DMS53 (cell line): Measurements from ENCODE around the gene ABCC4.

ENCODE experiments used
- DNase-seq: peaks from one replicate; lab custom pipeline; 2025; lab: John Stamatoyannopoulos, UW

ABCC4 gene

DNA sequence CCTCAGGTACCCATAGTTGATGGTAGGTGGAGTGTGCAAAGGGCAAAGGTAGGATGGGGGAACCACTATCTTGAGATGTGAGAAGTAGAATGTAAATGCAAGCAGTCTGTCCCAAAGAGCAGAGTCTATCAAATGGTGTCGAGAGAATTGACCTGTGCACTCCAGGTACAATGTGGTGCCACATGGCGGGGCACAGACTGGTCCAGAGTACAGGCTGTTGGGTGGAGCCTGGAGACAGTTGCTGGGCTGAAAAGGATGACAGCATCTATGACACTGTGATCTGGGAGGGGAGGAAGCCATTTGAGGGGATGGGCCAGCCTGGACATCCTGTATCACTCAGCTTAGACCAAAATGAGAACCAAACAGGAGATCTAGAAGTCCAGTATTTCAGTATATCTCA lies 180.6 kb downstream of the ABCC4 start:
- DNase-seq: no peak

DNA sequence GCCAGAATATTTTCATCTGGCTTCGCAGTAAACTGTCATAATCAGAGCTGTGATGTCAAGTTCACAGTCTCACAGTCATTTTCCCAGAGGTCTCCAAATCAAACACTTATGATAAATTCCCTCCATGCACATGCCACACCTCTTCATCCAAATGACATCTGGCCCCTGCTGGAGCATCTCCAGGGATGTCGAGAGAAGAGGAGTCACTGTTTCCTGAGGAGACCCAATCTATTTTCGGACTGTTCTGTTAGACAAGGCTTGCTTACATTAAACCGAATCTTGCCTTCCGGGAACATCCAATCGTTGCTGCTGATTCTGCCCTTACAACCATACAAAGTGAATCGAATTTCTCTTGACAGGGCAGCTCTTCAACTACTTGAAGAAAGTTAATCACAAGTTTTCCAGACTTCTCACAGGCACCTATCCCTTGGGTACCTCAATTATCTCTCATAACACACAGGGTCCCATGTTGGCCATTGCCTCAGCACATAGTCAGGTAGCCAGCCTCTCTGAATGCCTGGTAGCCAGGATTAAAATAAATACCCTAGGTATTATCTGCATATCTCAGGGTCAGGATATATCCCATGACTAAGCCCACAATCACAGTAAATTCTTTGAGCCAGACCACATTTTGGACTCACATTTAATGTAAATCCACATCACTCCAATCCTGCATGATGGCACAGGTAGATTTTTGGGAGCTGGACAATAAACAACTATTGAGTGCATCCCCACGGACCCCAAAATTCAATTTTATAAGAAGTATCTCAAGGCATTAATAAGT lies 182.5 kb downstream of the ABCC4 start:
- DNase-seq: no peak

DNA sequence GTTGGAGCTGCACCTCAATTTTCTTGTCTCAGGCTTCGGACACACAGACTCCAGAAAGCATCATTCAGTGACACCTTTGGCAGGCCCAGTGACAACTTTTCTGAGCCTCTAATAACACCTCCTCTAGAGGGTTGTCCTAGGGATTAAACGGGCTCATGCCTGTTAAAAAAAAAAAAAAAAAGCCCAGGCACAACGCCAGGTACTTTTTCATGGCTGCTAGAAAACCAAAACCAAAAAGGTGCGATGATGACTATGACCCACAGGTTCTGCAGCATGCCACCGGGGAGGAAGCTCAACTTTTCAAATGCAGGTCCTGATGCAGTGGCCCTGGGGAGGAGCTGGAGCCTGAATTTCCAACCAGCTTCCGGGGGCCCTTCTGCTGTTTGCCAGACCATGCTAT lies 184.2 kb downstream of the ABCC4 start:
- DNase-seq: peak; percentile 19

DNA sequence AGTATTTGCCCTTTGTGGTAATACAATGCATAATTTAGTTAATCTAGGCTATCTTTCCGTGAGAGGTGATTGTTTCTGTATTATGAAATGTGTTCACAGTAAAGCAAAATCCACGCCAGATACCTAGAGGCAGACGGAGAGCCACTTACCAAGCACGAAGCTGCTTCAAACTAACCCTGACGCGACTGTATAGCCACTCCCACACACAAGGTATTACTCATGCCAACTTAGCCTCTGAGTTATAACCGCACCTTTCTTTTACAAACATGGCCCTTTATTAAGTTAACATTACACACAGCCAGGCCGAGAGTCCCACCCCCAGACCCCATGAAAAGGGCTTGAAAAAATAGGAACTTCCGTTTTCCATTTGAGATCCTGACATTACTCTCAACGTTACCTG lies 185.7 kb downstream of the ABCC4 start:
- DNase-seq: no peak

DNA sequence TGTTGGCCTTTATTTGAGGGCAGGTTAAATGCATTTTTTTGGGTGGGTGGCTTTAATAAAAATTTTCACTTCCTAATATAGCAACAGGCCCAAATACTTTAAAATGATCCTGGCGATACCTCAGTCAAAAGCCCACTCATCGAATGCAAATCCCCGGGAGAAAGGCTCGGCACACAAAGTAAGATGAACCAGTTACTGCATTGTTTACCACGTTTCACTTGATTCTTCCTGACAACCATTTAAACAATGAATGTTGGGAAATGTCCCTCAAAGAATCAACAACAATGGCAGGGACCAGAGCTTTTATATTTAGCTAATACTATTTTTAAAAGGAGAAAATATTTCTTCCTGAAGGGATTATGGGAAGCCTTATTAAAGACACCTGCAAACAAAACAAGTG lies 187.7 kb downstream of the ABCC4 start:
- DNase-seq: no peak

DNA sequence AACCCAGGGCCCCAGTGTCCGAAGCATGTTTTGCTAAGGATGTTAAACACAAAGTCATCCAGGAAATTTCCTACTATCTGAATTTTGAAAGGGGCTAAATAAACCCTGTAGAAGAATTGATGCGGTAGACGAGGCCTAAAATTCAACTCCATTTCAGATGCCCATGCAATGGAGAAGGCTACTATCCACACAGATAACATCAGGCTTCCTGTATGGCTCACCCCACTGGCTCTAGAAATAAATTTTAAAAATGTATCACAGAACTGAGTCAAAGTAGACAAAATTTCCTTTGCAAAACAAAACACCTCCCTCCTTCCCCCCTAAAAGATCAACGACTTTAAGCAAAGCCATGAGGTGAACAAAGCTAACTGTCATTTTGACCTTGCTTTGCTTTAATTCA lies 188.4 kb downstream of the ABCC4 start:
- no peak for DNase-seq

DNA sequence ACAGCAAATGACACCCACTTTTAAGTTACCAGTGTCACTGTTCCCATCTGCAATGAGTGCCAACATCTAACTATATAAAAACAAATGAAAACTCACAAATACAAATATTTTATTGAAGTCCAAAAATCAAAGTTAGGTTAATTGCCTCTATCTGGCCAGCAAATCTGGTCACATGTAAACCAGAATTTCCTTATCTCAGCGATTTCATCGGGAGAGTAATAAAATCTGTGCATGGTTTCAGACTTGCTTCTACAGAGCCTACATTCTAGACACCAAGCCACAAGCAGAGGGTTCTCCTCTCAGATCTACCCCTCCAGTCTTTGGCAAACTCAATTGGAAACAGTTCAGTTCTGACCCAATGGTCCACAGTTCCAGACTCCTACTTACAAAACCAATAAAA lies 189.6 kb downstream of the ABCC4 start:
- no peak for DNase-seq

DNA sequence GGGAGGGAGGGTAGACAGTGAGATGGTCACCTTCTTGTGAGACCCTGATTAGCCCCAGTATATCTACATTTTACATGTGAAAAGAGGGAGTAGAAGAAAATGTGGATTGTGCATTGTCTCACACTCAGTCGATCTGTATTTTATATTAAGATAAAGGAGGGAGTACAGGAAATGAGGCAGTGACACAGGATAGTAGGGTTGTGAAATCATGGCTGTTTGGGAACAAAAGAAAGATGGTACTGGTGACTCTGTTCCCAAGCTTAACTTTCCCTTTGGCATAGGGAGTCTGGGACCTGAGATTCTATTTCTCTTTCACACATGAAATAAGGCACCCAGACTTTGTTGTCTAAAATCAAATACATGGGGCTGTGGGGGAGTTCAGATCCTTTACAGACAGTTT lies 194.7 kb downstream of the ABCC4 start:
- no peak for DNase-seq

DNA sequence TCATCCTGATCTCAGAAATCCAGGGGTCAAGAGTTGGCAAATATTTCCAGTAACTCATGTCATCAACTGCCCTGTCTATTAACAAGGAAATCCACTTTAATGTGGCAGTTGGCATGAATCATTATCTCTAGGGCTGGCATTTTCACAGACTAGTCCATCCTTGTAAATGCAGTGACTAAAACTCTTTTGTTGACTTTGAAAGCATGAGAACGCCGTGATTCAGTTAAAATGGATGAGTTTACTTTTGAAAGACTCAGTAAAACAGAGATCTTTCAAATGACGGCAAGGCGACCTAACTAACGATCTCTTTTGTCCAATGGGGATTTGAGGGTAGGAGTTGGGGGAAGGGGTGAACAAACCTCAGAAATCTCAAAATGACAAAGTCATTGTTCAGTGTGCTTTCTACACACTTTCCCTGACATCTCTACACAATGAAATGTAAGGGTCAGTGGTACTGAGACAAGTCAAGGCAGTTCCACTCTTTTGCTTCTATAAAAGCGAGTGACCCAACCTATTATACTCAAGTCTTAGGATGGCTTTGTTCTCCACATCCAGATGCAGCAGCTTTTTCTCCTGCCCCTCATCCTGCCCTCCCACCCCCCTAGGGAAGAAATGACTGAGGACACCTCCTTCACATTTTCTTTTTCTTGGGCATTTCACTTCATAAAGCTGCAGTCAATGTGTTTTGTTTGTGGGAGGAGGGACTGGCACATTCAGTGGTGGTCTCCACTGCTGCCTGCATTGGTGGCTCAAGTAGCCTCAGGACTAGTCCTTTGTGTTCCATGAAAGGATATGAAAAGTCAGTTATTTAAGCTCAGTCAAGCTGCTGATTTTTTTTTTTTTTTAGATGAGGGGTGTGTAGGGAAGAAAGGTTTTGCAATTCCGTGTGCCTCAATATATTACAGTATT lies 200.5 kb downstream of the ABCC4 start:
- DNase-seq: peak; percentile 55

DNA sequence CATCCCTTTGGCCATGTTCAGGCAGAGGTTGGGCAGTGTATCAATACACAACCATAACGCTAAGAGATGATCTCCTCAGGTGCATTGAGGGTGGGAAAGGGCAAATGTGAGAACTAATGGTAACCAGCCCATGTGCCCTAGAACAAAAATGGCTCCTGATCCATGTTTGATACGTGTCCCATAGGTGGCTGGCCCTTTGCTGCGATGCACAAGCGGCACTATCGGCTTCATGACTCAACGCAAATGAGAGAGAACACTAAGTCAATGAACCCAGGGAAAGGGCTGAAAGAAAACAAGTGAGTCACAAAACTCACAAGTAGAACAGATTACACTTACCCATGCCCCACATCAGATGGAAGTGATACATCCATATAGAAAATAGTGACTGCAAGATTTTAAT lies 201.7 kb downstream of the ABCC4 start:
- peak; percentile 55 for DNase-seq

DNA sequence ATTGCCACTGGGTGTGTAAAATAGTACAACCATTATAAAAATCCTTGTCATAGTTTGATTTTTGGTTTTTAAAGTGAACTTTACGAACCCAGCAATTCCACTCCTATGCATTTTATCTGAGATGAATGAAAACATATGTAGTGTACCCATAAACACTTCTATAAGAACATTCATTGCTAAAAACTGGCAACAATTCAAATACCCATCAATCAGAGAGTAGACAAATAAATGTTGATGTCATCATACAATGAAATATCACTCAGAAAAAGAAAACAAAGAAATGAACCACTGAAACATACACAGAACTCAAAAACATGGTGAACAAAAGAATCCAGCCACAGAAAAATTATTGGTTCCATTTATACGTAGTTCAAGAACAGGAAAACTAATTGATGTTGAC lies 202.3 kb downstream of the ABCC4 start:
- peak; percentile 34 for DNase-seq

DNA sequence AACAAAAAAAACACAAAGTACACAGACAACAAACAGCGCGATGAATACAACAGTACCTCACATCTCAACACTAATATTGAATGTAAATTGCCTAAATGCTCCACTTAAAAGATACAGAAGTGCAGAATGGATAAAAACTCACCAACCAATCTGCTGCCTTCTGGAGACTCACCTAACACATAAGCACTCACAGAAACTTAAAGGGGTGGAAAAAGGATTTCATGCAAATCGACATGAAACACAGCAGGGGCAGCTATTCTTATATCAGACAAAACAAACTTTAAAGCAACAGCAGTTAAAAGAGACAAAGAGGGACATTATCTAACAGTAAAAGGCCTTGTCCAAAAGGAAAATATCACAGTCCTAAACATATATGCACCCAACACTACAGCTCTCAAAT lies 209.5 kb downstream of the ABCC4 start:
- no peak for DNase-seq

DNA sequence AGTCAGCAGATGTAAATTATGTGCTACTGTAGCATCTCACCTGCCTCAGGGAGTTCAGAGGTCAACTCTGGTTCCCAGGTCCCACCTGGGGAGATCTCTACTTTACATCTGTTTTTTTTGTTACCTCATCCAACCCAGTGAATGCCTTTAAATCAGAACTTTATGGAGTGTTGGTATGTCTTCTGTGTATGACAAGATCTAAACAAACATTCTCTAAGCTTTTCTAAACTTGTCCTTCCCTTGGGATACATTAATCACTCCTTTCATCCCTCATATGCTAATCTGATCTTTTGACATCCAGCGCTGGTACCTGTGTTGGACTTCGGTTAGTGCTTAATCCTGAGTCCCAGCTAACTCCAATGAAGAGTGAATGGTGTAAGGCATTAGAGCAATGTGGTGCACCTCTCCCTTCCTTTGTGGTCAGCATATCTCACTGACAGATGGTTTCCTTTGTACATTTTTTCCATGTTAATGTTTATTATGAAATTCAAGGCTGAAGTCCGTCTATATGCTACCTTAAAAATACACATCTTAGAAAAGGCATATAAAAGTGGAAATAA lies 213.4 kb downstream of the ABCC4 start:
- no peak for DNase-seq

DNA sequence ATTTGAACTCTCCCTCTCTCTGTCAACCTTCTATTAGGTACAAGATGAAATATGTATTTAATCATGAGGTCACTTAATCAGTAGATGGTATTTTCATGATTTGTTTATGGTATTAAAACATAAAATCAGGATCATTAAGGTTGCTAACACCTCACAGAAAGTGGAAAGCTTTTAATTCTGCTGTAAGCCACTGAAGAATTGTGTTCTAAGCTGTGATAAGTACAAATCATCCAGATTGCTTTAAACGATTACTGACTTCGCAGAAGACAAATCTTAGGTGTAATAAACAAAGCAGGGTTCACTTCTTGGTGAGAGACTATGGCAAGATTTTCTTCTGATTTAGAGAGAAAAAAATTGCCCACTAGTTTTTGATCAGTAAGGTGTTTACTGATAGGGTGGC lies 214.5 kb downstream of the ABCC4 start:
- no peak for DNase-seq

DNA sequence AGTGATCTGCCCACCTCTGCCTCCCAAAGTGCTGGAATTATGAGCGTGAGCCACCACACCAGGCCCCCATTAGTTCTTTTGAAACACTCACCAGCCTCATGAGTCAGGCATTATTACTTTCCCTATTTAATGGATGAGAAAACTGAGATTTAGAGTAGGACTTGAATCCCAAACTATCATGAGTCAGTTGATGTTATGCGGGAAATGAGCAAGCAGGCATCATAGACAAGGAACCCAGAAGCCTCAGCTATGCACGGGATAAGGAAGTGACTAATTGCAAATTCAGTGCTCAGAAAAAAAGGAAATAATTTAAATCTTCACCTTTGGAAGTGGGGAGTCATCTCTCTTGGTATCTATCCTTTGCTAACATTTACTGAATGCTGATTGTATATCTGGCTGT lies 217.5 kb downstream of the ABCC4 start:
- no peak for DNase-seq

DNA sequence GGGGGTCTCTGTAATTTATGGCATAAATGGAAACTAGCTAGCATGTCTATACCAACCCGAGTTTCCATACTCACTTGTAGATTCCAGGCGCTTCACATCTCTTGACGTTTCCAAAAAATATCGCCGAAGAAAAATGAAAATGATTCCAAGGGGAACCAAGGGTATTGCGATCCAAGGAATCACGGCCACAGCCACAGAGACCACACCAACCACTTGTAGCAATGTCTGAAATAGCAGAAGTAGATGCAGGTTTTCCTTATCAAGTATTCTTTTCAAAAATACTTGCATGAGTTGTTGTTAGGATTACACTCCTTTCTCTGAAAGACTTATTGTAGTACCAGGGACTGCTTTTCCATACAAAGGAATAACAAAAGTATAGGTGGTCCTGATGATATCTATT lies 218.2 kb downstream of the ABCC4 start:
- no peak for DNase-seq

DNA sequence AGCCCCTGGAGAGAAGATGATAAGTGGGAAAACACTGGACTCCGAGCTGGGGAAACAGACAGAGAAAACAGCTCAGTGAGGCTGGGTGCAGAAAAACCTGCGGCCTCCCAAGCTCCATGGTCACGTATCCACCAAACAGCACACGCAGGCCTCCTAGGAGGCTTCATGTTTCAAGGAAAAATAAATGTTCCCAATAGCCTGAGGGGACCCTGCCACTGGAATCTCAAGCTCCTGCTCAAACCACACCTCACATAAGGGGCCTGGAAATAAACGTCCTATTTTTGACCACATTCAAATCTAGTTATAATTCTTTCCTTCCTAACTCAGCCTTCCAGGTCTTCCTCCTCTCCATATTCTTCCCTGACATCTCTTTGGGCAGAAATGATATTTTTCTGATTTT lies 225.7 kb downstream of the ABCC4 start:
- DNase-seq: no peak

DNA sequence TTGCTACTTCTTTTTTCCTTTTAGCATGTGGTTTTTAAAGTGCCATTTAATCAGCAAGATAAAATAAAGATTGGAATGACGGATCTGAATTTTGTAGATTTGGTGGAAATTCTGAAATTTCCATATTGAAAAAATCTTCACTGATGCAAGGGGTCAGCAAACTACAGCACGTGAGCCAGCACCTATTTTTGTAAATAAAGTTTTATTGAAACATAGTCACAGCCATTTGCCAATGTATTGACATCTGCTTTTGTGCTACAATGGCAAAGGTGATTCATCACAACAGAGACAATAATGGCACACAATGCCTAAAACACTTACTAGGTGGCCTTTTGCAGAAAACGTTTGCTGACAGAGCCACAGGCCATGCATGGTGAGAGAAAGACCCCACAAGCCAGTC lies 226.4 kb downstream of the ABCC4 start:
- no peak for DNase-seq

DNA sequence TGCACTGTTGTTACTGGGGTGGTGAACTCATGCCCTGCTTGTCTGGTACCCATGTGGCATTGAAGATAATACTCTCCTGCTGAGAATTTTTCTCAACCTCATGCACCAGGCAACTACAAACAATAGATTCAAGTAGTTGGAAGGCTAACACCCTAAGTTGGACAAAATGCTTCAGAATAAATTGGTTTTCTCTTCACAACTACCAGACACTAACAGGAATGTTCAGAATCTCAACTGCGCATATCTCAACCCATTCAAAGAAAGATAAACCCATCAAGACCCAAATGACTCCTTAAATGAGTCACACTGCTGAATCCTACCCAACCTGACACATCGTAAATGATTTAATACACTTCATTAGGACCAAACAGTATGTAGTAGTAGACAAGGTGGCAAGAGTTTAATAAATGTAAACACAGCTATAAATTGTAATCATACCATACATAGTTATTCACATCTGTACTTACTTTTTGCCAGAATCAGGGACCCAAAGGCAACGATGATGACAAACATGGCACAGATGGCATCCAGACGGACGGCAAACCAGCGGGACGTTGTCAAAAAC lies 227.4 kb downstream of the ABCC4 start:
- no peak for DNase-seq

DNA sequence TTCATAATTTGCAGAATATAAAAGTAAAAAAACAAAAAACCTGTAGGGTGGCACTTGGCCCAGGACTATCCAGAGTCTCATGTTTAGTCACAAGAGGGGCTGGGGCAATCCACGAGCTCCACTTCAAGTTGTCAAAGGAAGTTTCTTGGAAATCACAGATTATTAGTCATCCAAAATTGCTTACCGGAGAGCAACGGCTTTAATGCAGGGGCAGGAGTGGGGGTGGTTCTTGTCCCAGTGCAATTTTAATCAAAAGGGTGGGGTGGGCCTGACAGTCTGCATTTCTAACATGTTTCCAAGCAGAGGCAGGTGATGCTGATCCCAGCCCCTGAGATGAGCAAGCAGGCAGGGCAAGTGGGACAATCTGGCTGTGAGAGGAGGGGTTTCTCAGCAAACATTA lies 233.9 kb downstream of the ABCC4 start:
- DNase-seq: no peak

DNA sequence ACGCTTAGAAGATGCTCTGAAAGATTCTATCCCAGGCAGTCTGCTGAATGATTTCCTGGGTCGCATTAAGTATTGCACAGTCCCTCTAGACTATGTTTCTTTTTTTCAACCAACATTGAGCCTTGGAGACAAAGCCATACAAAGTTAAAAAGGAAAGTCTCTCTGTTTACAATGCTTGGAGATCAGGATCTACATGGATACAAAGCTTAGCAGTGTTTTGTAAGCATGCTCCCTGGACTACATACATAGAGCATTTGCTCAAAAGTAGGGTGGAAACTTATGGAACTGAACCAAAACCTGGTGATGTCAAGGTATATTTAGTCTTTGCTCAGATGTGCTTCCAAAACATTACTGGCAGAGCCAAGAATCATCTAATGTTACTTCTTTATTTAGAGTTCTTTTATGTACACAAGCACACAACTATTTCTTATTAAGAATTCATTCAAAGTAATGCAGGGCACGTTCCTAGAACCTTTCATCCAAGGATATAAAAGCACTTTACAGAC lies 241.2 kb downstream of the ABCC4 start:
- no peak for DNase-seq

DNA sequence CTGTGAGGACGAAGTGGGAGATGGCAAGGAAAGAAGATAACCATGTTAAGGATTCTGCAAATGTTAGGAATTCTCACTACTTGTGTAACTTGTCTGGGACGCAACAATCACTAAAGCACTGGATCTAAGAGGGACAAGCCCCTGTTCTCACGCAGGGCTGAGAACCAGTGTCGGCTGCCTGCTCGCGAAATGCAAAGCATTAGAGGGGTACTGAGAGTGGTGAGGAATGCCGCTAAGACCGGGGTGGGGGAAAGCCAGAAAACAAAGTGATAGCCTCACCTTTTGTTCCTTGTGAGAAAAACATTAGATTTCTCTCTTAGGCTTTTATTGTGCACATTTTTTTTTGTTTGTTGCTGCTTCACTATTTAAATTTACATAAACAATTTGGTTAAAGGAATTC lies 241.9 kb downstream of the ABCC4 start:
- no peak for DNase-seq

DNA sequence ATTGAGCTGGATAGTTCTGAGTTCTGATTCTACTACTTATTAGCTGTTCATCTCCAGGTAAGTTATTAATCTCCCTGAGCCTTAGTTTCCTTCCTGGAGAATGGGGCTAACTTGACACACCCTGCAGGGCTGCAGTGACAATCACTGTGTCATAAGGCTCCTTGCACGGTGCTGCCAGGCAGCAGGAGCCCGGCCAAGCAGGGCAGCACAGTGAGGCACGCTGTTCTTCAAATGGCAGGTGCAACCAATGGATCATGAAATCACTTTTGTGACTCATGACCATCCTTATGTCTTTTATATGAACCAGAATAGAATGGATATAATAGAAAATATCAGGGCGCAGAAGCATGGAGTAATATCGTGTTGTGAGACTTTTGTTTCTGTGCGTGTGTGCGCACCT lies 242.6 kb downstream of the ABCC4 start:
- DNase-seq: no peak
